GM21576 (cell line): Measurements from ENCODE around the gene APLF.

Experiments
- ATAC-seq: cut with Tn5 transposase; IDR thresholded peaks from one replicate; pipeline ENCODE4 v1.9.1; 2021; ENCODE audit warnings: mild to moderate bottlenecking, moderate library complexity; ENCODE audit not compliant: unreplicated experiment

The APLF gene, protein sequence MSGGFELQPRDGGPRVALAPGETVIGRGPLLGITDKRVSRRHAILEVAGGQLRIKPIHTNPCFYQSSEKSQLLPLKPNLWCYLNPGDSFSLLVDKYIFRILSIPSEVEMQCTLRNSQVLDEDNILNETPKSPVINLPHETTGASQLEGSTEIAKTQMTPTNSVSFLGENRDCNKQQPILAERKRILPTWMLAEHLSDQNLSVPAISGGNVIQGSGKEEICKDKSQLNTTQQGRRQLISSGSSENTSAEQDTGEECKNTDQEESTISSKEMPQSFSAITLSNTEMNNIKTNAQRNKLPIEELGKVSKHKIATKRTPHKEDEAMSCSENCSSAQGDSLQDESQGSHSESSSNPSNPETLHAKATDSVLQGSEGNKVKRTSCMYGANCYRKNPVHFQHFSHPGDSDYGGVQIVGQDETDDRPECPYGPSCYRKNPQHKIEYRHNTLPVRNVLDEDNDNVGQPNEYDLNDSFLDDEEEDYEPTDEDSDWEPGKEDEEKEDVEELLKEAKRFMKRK

DNA sequence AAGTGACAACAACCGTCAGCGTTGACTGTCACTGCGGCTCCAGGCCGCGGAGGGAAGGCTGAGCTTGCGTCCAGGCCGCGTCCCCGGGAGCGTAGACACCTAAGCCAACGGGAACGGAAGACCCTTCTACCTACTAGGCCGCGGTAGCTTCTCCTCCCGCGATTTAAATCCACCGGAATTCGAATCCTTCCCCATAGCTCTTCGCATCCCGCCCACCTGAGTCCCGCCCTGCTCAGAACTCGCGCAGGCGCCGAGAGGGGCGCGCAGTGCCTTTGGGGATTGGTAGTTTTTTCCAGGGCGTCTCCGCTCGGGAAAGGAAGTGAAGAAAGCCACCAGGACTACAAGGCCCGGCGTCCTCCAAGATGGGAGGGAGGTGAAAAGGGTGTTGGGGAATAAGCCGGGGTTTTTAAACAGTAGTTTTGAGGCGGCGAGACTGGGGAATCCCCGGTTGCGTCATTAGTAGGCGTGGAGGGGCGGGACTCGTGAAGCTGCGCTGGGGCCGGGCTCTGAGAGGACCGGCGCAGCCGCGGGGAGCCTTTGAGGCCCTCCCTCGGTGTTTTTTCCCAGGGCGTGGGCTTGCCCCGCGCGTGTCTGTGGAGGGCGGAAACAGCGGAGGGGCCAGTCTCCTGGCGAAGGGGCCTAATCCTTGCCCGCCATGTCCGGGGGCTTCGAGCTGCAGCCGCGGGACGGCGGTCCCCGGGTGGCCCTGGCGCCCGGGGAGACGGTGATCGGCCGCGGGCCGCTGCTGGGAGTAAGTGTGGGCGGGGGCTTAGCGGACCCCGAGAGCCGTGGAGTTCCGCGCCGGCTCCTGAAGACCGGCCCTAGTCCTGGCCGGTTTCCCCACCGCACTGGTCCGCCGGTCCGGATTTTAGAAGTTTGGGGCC is at the start of gene APLF, which contains the start of gene FBXO48:
Gene APLF, plus strand, starts transcription at position 509 of the 884 bp plus-strand sequence. Its CDS starts 147 bp downstream, at position 656.
Gene FBXO48, minus strand, starts transcription at position 218 of the 884 bp plus-strand sequence. CDS start 2,149 bp downstream, outside the sequence.
- peak; percentile 94 for ATAC-seq

DNA sequence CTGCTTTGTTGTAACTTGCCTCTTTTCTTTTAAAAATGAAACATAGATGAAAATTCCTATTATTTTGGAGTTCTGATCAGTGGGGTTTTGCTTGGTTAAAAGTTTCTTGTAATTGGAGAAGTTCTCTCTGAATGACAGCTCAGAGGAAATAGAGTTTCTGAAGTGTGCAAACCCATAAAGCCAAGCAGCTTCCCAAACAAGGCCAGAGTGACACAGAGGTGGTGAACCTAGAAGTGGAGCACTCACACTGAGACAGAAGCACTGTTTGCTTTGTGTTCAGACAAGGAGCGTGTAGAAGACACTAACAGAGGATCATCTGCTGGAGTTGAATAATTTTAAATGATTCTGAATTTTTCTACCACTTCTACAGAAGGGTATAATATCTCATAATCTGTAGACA is 49.5 kb upstream of the APLF start:
- ATAC-seq: no peak

DNA sequence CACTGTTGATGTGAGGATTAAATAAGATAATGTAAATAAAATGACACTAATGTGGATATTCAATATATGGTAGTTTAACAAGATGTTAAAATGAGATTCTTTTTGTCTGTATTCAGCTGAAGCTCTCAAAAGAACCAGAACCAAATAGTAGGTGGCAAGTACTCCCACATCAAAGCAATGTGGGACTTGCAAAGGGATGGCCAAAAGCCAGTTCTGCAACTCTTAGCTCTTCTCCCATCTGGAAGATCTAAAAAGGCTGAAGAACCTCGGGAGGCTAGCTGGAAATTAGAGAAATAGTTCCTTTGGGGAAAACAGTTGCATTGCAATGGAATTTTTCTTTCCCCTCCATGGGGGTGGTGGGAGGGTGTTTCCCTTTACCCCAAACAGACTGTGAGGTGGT is 49.0 kb upstream of the APLF start:
- ATAC-seq: no peak

DNA sequence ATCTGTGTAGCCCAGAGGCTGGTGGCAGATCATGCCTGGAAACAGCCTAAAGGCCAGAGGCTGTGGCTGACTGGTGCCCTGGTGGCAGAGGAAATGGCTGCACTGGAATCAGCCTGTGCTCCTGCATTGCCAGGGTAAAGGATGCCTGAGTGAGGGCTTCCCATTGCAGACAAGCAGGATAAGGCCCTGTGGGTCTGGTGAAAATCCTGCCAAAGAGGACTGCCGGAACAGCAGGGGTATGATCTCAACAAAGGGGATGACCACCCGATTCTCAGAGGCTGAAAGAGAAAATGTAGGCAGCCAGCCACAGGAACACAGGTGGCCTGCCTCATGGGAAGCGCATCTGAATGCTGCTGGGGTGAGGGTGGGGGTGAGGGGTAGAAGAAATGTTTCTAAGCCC is 48.5 kb upstream of the APLF start:
- peak; percentile 38 for ATAC-seq

DNA sequence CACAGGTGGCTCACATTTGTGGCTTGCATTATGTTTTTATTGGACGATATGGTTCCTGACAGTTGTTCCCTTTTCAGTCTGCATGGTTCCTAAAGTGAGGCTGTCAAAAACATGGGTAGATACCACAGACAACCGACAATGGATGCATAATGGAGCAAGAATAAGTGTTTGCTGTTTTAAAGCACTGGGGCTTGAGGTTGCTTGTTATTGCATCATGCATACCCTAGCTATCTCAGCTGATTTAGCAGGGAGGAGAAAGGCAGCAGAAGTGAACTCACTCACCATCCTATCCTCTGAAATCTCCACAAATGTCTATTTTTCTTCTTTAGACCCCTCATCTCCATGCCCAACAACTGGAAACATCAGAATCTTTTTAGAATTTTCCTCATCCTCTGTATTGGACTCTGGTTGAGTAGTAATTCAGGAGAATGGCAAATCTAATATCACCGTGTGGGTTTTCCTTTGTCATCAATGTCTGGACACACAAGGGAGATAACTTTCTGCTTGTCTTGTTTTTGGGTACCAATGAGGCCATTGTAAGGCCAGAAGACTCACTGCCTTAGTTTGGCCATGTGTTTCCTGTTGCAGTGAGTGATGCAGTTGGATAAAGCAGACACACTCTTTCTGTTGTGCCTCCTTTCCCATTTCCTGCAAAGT is 47.0 kb upstream of the APLF start:
- ATAC-seq: no peak

DNA sequence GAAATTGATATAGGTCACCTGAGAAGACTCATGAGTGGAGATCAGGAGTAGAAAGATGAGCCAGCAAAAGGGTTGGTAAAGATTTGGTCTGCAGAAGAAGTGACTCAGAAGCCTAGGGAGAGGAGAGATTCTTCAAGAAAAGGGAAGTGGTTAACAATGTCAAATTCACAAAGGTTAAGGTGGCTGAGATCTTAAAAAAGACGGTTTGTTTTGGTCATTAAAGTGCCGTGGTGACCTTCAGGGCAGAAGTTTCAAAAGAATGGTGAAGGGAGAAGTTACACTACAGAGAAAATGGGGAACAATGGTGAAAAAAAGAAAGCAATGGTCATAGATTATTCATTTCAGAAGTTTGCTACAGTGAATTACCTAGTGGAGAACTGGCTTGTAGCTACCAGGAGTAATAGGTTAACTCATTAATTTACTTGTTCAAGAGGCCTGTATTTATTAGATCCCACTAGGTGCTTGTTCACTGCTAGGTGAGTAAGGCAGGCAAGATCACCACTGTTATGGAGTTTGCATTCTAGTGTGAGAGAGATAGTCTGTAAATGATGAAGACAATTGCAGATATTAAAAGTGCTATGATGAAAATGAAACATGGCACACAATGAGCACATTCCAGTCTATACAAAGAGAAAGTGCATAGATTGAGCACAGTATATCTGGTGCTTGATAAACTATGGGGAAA is 43.3 kb upstream of the APLF start:
- ATAC-seq: peak; percentile 81

DNA sequence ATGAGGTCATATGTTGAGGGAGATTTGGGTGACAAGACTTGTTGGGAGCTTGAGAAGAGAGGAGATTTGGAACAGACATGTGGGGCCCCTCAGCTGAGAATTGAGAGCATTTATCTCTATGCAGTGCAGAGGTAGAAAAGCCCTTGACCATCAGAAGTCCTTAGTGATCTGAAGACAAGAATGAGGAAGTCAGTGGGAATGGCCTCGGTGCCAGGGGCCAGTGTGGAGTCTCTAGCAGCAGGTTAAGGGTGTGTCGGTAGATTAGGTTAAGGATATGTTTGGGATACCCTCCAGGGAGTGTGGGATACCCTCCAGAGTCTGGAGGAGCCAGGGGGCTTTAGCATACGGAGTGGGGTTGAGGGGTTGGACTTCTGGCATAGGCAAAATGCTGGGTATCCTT is 41.9 kb upstream of the APLF start:
- ATAC-seq: no peak

DNA sequence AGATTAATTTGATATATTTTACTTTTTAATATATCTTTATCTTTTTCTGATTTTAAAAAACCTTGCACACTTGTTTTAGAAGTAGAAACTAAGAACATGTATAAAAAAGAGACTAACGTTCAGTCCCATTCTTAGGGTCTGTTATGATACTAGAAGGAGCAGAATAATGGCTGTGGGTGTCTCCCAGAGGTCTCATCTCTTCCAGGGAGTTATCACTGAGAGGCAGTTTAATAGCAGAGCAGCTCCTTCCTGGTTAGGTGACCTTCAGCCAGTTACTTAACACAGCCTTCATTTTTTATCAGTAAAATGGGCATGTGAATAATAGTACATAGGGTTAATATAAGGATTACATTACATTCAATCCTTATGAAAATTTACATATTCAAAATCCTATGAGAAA is 40.9 kb upstream of the APLF start:
- no peak for ATAC-seq

DNA sequence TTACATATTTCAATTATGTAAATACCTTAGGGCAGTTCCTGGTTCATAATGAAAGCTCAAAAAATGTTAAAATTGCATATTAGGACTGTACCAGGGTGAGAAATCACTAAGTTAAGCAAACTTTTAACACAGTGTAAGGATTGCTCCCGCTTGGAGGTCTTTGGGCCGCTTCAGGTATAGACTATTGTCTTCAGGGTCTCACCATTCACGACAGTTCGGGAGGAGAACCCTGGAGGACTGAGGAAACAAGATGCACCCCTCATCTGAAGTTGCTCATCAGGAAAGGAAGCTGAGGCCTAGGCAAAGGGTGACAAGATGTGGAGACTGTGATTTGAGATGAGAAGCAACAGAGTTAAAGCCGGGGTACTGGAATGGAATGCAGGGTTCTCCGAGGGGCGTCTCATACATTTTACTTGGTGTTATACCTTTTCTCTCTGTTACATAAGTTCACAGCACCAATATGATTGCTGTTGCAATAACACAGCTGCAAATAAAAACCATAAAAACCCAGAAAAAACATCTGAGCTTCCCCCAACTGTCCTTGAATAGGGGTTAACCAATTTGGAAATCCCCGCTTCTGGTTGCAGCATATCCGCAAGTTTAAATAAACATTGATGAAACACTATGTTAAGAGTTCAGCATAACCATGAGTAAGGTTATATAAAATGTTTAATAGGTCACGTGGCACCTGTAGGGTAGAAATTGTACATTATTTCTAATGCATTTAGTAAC is 40.4 kb upstream of the APLF start:
- ATAC-seq: no peak

DNA sequence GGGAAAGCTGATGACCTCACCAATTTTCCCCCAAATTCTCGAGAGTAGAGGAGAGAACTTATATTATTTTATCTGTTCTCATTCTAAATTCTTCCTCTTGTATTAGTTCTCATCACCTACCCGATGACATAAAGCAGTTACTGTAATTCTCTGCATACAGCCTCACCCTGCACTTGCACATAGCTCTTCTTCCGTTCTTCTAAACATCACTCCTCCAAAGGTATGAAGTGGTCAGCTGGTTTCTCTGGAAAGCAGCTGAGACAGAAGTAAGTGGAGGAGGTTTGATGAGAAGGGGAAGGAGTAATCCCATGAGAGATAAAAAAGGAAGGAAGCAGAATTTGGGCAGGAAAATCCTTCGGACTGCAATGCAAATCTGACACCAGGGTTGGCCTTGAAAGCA is 39.3 kb upstream of the APLF start:
- ATAC-seq: no peak

DNA sequence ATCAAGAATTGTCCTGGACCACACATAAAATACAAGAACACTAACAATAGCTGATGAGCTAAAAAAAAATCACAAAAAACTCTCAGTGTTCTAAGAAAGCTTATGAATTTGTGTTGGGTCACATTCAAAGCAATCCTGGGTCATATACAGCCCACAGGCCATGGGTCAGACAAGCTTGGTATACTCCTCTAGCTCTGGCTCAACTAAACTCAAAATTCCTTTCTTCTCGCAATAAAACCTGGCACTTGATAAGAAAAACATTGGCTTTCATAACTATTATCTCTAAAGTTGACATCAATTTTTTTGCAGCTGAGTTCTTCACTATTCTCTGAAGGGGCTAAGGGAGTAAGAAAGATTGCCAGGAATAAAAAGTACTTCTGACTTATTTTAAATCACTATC is 38.6 kb upstream of the APLF start:
- no peak for ATAC-seq

DNA sequence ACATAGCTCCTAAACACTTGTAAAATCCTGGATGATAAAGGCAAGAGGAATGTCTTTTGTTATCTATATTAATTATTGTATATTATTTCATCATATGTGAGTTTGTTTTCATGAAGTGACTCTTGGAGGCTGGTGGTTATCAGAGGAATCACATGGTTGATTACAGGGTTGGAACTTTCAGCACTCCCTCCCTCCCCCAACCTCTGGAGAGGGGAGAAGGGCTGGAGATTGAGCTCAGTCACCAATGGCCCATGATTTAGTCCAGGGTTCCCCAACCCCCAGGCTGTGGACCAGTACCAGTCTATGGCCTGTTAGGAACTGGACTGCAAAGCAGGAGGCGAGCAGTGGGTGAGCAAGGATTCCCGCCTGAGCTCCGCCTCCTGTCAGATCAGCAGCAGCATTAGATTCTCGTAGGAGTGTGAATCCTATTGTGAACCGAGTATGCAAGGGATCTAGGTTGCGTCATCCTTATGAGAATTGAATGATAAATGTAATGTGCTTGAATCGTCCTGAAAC is 38.0 kb upstream of the APLF start:
- no peak for ATAC-seq

DNA sequence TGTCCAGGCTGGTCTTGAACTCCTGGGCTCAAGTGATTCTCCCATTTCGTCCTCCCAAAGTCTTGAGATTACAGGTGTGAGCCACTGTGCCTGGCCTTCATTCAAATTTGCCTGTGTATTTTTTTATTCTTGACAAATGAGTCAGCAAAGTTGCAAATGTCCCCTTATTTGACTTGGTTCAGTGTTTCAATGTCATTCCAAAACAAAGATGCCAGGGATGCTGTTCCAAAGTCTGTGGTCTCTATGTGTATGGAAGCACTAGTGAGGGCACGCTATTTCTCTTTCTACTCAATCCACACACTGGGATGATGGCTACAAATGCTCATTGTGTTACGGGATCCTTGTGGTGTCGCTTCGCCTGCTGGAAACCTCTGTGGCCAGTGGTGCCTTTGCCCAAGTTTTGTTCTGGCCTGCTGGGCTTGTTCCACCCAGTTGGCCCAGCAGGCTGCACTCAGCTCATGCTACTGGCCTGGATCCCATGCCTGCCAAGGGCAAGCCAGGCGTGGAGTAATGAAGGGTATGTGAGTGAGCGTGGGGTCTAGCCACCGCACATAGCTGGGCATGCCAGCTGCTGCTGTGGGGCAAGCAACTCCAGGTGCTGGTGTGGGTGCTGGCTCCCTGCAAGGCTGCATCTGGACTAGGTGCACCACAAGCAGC is 35.9 kb upstream of the APLF start:
- ATAC-seq: no peak

DNA sequence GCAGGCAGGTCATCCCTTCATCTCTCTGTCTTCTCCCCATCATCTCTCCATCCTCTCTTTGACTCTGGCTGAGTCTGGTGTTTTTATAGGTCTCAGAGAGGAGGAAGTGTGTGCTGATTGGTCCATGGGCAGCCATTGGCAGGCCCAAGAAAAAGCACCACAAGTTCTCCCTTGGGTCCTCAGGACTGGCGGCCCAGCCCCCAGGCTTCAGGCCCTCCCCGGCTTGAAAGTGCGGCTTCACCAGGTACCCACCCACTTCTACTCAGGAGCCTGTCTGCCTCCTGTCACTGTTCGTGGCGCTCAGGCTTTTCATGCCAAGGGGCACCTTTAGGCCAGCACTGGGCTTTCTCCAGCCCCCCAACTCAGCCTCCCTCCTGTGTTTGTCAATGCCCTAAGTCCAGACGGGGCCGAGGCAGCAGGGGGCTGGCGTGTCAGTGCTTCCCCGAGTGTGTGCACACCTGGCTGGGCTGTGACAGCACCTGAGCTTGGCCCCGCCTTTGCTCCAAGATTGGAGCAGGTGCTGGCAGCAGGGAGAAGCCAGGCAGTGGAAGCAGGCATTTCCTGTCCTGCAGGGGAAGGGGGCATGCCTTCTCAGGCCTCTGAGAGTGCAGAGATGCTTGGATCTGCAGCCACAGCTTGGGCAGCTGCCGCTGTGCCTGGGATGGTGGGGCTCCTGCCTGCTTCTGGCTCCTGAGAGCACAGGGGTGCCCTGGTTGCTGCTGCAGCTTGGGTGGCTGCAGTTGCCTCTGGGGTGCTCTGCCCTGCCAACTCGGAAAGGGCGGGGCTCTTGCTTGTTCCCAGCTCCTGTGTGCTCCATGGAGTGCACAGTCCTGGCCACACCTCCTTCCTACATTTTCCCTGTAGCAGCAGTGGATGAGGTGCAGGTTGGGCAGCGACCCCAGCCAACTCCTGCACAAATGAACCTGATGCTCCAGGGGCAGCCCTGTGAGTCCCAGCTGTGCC is 34.4 kb upstream of the APLF start:
- ATAC-seq: no peak

DNA sequence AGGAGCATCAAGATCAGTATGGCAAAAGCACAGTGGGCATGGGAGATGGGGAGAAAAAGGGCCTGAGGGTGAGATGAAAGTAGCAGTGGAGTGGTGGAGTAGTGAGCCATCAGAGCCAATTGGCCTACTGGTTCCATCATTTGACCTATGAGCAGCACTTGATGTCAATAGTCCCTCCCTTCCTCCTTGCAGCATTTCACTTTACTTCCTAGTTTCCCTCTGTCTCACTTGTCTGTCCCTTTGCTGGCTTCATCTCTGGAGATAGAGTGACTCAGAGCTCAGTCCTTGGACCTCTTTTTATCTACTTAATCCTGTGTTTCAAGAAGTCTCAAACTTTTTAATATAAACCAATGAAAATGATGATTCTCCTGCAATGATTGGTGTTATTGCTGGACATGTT is 32.4 kb upstream of the APLF start:
- no peak for ATAC-seq

DNA sequence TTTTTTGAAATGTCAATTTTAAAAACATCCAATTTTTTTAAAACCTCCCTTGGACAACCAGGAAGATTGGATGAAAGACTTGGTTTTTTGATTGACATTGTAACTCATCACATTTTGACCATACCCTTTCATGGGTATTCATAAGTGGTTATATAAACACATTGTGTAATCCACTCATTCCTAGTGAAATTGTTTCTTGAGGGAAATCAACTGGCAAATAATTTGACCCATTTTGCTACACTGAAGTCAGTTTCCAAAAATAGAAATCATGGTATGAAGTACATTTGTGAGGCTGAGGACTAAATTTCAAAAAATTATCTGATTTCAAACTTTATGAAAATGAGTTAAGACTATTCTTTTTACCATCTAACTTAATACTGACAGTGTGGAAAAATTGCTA is 31.8 kb upstream of the APLF start:
- no peak for ATAC-seq

DNA sequence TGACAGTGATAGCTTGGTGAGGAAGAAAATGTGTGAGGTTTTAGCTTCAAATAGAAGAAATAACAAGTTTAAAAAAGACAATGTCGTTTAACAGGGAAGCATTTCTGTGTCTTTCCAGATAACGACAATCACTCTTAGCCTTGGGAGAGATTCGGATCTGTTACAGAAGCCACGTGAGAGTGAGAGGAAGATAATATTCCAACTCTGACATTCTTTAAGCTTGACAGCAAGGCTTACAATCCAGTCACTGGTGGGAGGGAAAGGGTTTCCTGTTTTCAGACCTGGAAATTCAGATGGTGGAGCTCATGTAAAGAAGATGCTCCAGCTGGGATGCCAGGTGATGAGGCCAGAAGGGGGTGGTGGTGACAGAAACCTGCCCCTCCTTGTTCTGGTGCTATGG is 31.1 kb upstream of the APLF start:
- no peak for ATAC-seq
